Measurements from ENCODE around the gene CDK1. TPM values are rescaled to one million over a fixed set of nuclear protein-coding genes. Genes with fewer than 3 reads are reported as not detected.

Gene CDK1
- total RNA-seq, 1 experiment from 2014 or later: 230 TPM

DNA sequence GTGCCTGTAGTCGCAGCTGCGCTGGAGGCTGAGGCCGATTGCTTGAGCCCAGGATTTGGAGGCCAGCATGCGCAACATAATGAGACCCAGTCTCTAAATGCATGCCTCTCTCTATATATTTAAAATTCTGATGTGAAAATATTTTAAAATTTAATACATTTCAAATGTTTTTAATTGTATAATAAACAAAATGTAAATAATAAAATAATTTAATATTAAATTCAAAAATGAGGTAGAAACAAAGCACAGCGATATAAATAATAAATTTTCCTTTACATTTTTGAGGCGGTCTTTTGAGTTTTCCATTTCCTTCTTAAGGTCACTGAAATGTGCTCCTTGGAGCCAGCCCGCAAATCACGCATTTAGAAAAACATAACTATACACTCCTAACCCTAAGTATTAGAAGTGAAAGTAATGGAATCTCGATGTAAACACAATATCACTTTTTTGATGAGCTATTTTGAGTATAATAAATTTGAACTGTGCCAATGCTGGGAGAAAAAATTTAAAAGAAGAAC lies 523 bp upstream of the CDK1 start:
- DNase-seq (ENCODE audit: low spot score): no peak

DNA sequence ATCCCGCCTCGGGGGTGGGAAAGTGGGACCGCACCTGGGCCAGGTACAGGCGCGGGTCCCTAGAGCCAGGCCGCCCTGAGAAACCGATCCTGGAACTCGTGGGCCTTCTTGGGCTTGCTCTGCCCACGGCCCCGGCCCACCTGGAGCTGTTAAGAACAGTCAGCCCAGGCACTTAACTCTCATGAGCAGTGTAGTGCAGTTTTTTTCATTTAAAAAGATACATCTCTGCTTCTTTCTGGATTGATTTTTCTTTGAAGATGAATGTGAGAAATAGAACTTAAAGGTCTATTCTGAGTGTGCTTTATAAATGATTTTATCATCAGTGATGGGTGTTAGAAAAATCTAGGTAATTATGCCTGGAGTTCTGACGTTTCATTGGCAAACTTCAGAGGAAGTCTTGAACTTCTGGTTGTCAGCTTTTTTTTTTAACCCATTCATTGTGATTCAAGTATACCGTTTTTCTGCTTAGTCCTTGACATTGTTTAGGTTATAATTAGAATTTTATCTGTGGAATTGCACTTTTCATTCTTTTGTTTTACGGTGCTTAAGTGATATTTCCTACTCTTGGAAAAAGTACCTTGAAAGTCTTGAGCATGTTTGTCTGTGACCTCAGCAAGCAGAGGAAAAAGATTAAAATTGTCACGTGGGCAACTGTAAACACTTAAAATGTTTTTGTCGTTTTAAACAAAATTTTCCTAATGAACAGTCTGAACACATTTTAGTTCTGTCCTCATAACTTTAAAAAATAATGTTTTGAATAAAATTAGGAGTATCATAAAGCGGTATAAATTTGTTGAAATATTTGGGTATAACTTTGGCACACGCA lies 906 bp downstream of the CDK1 start:
- peak; percentile 22 for DNase-seq (ENCODE audit: low spot score)

- no peak for DNase-seq (ENCODE audit: low spot score)
Measured at GRCh38 chr10:60781661-60782060, 3.4 kb downstream of the CDK1 start.

DNA sequence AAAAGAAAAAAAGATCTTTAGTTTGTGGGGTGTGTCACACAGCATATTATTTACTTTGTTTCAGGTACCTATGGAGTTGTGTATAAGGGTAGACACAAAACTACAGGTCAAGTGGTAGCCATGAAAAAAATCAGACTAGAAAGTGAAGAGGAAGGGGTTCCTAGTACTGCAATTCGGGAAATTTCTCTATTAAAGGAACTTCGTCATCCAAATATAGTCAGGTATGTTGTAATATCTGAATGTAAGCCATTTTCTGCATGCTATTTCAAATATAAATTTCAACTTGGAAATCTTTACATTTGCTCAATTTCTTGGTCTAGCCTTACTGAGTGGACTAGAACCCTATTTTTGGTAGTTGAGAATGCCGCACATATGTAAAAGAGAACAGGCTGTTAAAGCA lies 6.4 kb downstream of the CDK1 start:
- no peak for DNase-seq (ENCODE audit: low spot score)

DNA sequence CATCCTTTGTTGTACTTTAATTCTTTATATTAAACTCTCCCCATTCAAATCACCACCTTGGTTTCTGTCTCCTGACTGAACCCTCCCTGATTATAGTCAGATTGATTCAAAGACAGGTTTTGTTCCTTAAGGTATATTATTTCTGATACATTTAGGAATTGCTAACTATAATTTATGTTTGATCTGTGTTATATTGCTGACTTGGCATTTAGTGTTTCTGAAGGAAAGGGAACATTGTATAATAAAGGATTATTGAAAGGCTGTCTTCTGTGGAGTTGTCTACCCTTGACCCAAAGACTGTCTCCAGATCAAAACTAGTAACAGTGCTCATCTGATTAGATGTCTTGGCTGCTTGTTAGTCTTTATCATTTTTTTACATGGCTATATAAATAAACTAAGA lies 10.3 kb downstream of the CDK1 start:
- DNase-seq (ENCODE audit: low spot score): no peak

DNA sequence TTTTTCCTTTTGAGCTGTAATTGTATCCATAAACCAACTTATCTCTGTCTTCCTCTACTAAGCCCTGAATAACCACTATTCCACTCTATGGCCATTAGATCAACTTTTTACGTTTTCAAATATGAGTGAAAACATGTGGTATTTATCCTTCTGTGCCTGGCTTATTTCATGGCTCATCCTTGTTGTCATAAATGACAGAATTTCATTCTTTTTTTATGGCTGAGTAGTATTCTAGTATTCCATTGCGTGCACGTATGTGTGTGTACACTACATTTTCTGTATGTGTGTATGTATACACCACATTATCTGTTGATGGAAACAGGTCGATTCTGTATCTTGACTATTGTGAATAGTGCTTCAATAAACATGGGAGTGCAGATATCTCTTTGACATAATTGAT lies 11.1 kb downstream of the CDK1 start:
- no peak for DNase-seq (ENCODE audit: low spot score)

DNA sequence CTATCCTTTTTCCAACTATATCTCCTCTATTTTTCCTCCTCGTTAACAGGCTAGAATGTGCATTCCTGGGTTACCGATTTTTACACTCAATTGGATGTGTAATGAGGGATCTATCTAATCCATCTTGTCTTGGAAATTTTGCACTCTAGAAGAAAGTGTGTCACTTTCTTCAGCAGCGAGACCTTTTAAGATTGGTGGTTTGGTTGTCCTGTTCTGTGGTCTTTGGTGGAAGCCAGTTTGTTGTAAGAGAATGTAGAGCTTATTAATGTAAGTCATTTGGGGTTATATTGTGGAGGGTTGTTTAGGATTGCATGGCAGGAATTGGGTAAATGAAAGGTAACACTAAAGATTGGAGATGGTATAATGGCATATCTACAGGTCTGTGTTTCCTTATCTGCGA lies 16.7 kb downstream of the CDK1 start:
- no peak for DNase-seq (ENCODE audit: low spot score)

DNA sequence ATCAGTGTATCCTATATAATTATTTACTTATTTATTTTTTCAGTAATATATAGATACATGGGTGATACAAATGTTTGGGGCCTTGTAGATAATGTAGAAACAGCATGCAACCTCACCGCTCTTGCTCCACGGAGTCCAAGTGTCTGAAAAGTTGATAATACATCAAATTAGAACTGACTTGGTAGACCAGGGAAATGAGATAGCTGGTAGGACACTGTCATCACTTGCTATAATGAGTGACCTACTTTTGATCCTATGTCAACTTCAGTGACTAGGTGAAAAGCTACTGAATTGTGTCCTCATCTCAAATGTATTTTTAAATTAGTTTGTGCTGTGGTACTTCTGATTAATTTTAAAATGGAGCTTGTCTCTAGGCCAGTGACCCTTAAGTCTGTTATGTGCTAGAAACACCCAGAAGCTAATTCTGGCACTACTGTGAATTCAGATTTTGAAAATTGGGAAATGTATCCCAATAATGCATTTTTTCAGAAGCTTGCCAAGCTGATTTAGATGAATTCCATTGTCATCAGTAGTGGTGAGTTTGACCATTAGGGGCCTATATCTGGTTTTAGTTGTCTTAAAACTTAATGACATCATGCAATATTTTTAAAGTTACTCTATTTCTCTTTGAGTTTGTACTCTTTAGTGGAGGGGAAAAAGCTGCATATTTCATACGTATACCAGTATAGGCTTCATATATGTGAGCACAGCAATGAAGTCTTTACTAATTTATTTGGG lies 17.4 kb downstream of the CDK1 start:
- no peak for DNase-seq (ENCODE audit: low spot score)

GRCh38 chr10:60796481-60796880 lies 18.2 kb downstream of the CDK1 start:
- no peak for DNase-seq (ENCODE audit: low spot score)

- DNase-seq (ENCODE audit: low spot score): no peak
Measured at GRCh38 chr10:60797200-60797599, 18.9 kb downstream of the CDK1 start.

DNA sequence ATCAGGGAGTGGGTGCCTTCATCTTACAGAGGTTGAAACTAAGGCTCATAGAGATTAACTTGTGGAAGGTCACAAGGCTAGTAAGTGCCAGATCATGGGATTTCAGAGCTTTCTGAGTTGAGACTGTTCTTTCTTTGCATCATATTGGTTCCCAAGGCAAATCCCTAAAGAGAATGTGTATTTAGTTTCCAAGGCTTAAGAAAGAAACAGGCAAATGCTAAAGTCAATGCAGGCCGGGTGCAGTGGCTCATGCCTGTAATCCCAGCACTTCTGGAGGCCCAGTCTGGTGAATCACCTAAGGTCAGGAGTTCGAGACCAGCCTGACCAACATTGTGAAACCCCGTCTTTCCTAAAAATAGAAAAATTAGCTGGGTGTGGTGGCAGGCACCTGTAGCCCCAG lies 19.8 kb downstream of the CDK1 start:
- DNase-seq (ENCODE audit: low spot score): peak; percentile 31

- no peak for DNase-seq (ENCODE audit: low spot score)
Measured at GRCh38 chr10:60798870-60799269, 20.6 kb downstream of the CDK1 start.

DNA sequence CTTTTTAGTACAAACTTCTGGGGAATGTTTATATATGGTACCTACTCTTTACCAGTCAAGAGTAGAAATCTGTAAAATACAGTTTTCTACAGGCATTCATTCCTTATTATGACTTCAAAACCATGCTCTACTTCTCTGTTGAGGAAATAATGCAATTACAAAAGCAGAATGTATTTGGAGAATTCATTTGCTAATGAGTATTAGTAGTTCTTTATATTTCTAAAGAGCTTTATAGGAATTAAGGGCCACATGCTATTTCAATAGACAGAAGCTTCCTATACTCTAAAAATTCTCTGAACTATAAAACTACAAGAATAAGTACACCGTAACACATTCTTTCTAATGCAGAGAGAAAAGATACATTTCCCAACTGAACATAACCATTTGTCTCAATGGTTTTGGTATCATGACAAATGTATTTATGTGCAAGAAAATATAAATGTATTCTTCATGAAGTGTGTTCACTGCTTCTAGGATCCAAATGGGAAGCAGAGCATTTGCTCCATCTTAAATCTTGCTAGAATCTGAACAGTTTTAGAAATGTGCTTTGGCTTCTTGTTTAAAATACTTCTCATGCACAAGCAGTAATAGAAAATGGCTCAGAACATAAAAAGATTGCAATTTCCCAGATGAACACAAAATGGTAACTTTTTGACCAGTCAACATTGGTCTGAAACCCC lies 21.8 kb downstream of the CDK1 start:
- DNase-seq (ENCODE audit: low spot score): no peak

GRCh38 chr10:60800918-60801317 lies 22.6 kb downstream of the CDK1 start:
- DNase-seq (ENCODE audit: low spot score): no peak

DNA sequence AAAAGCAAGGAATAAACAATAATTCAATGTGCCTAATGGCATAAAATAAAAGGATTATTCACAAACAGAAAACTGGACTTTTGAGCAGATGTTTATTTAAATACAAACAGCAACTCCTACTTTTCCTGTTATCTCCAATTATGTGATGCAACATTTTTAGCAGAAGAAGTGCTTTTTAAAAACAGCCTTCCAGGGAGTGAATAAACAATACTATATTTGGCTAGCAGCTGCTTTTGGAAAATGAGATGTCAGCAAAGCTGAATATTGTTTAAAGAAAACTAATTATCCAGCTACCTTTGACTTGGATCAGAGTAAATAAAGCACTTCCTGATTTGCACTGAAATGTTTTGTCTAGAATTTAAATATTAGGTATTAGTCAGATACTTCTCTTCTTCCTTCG lies 23.2 kb downstream of the CDK1 start:
- no peak for DNase-seq (ENCODE audit: low spot score)

DNA sequence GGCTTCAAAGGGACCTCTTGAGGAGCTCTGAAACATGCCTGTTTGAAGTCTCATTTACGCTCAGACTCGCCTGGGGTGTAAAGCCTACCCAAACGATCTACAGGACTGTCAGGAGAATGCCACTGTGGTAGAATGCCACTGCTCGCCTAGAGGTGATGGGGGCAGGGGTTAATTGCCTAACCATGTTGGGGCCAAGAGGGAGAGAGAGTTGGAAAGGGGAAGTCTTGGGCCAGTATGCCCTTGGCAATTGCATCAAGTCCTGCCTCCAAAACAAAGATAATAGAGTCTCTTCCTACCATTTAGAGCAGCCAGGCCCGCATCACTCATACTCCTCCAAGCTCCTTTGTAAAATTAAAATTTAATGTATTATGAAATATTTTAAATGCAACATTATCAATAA lies 25.2 kb downstream of the CDK1 start:
- no peak for DNase-seq (ENCODE audit: low spot score)

DNA sequence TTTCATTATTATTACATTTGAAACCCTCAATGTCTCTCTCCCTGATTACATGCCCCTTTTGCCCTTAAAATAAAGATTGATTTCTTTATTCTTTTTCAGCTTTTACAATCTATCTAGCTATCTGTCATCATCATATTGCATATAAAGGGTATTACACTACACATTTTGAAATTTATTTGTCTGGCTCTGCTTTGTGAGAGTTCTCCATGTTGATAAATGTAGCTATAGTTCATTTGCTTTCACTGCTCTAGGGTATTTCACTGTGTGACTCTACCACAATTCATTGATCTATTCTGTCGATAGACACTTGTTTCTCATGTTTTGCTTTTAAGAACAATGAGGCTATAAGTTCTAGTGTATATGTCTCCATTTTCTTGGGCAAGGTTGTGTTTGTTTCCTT lies 25.6 kb downstream of the CDK1 start:
- DNase-seq (ENCODE audit: low spot score): no peak

GRCh38 chr10:60806921-60807320 lies 28.6 kb downstream of the CDK1 start:
- DNase-seq (ENCODE audit: low spot score): no peak

DNA sequence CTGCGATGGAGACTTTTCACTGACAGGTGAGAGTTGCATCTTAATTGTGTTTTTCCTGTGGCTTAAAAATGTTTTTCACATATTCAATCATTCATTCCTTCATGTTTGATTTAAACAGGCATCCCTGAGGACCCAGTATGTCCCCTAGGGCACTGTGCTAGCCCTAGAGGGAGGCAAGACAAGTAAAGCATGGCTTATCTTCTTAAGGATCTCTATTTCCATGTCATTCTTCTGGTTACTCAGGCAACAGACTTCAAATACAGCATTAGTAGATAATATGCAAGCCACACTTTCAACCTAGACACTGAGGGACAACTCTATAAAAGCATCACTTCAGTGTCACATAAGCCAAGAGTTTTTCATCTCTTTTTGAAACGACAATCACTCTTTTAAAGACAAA lies 29.2 kb downstream of the CDK1 start:
- no peak for DNase-seq (ENCODE audit: low spot score)

- DNase-seq (ENCODE audit: low spot score): no peak
Measured at GRCh38 chr10:60808036-60808435, 29.8 kb downstream of the CDK1 start.

DNA sequence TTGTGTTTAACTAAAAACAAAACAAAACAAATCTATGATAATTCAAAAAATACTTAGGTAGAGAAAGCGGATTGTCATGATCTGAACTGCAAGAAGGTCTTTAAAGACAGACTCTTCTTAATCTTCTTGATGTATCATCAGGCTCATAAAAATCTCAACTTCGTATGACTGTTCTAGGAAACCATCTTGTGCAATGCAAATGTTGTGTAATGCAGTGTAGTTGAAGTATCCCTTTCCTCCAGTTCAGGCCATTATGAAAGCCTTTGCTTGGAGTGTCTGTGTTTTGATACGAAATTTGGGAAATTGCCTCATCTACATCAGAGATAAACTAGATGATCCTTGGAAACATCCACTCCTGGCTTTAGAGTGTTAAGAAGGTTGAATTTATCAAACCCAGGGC lies 30.9 kb downstream of the CDK1 start:
- DNase-seq (ENCODE audit: low spot score): no peak

DNA sequence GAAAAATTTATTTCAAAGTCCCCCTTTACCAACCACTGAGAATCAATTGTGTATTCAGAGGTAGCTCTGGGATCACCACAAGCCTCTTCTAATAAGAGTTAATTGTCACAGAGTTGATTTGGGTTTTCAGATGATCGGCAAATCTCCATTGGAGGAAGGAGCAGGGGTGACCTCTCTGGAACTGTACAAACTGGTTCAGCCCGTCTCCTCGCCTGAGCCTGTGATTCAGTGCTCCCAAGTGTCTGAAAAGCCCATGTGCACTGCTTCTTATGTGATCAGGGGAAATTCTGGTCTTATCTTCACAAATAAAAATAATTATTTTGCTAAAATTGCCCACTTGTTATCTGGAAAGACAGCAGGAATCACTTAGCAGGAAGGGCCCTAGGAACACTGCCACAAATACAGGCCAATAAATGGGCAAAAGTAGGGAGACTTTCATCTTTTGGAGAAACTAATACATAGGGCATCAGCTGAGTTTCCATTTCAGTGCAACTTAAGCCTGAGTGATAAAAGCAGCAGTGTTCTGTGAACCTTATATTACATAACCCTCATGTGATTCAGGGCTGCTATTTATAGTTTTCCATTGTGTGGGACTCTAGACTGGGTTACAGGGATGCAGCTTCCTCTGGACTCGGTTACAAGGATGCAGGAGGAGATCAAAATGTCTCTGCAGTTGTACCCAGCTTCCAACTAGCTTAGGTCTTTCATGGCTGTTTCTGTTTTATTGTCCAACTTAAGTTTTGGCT lies 32.3 kb downstream of the CDK1 start:
- DNase-seq (ENCODE audit: low spot score): peak; percentile 75
